ENCODE results near the gene SYNE2.
"Not testable (repeated sequence)": the region's sequence is repeated elsewhere in the genome, so short reads cannot be mapped to it uniquely, and the experiment has no call there.

Gene SYNE2

GRCh38 chr14:64147126-64147790, 294.5 kb downstream of the SYNE2 start:
- peak in 1 of 14 donors; percentile 13 for DNase-seq

GRCh38 chr14:64149921-64150320, 297.1 kb downstream of the SYNE2 start:
- DNase-seq, result no peak

- DNase-seq, result peak in 1 of 14 donors; percentile 59
Observed at GRCh38 chr14:64158608-64159007, 305.8 kb downstream of the SYNE2 start.

- DNase-seq, result peak in 1 of 14 donors; percentile 8
Observed at GRCh38 chr14:64159588-64159987, 306.8 kb downstream of the SYNE2 start.

GRCh38 chr14:64170181-64170580, 317.4 kb downstream of the SYNE2 start:
- DNase-seq, result no peak

- no peak for DNase-seq
Observed at GRCh38 chr14:64174922-64175782, 322.3 kb downstream of the SYNE2 start.

- DNase-seq, result no peak
Observed at GRCh38 chr14:64176330-64176729, 323.5 kb downstream of the SYNE2 start.

GRCh38 chr14:64178814-64179213, 326.0 kb downstream of the SYNE2 start:
- no peak for DNase-seq

- not testable (repeated sequence) for DNase-seq
Observed at GRCh38 chr14:64182908-64183307, 330.1 kb downstream of the SYNE2 start.

GRCh38 chr14:64184103-64184729, 331.4 kb downstream of the SYNE2 start:
- DNase-seq, result peak in 1 of 14 donors; percentile 8

GRCh38 chr14:64185184-64185583, 332.4 kb downstream of the SYNE2 start:
- DNase-seq, result no peak

GRCh38 chr14:64186231-64187129, 333.7 kb downstream of the SYNE2 start:
- DNase-seq, result no peak

GRCh38 chr14:64187331-64187730, 334.5 kb downstream of the SYNE2 start:
- DNase-seq, result no peak

GRCh38 chr14:64190974-64191502, 338.2 kb downstream of the SYNE2 start:
- no peak for DNase-seq

- no peak for DNase-seq
Observed at GRCh38 chr14:64191756-64192155, 339.0 kb downstream of the SYNE2 start.

GRCh38 chr14:64193821-64194220, 341.0 kb downstream of the SYNE2 start:
- DNase-seq, result no peak

GRCh38 chr14:64194404-64194803, 341.6 kb downstream of the SYNE2 start:
- DNase-seq, result no peak

GRCh38 chr14:64195199-64195598, 342.4 kb downstream of the SYNE2 start:
- no peak for DNase-seq

GRCh38 chr14:64196056-64196455, 343.3 kb downstream of the SYNE2 start:
- DNase-seq, result peak in 1 of 14 donors; percentile 40

GRCh38 chr14:64196814-64197411, 344.1 kb downstream of the SYNE2 start:
- peak; percentile 14 to 95 (median 56) for DNase-seq

GRCh38 chr14:64197996-64198395, 345.2 kb downstream of the SYNE2 start:
- peak in 1 of 14 donors; percentile 76 for DNase-seq

Data from C1 segment of cervical spinal cord (tissue), 14 donors.